Natural killer cell (primary cell): Measurements from ENCODE around the gene ALDH5A1. TPM values are rescaled to one million over a fixed set of nuclear protein-coding genes. Genes with fewer than 3 reads are reported as not detected.

Source experiments
- ATAC-seq, 3 donors: fragments of 150-1000 bp in 2 of 3; fragments of 200-7000 bp in 1 of 3; cut with Tn5 transposase; 1 replicate in 1 of 3; 2 replicates in 2 of 3; pipeline ENCODE4 v1.10.0; 2021; ENCODE audit warnings: mild to moderate bottlenecking in 2 of 3, moderate library complexity in 2 of 3
- DNase-seq, 2 donors: peaks; one replicate each; pipeline versions ENCODE4 v3.0.0 to v3.0.0-alpha.2; 2013 to 2021; ENCODE audit warnings: mixed read lengths in 1 of 2
- H3K27ac ChIP-seq: one replicate; pipeline ENCODE4 v1.5.1; 2013; ENCODE audit warnings: mild to moderate bottlenecking, low read length
- H3K27me3 ChIP-seq: one replicate; pipeline ENCODE4 v1.6.1; 2013; ENCODE audit warnings: low read length; ENCODE audit not compliant: control insufficient read depth, insufficient read depth
- H3K36me3 ChIP-seq: one replicate; pipeline ENCODE4 v1.6.1; 2013; ENCODE audit warnings: low read length; ENCODE audit not compliant: control insufficient read depth, insufficient read depth
- H3K4me1 ChIP-seq: one replicate; pipeline ENCODE4 v1.6.1; 2013; ENCODE audit warnings: low read length; ENCODE audit not compliant: control insufficient read depth, insufficient read depth
- H3K4me3 ChIP-seq: one replicate; pipeline ENCODE4 v1.5.1; 2013; ENCODE audit warnings: low read length
- H3K9me3 ChIP-seq: one replicate; pipeline ENCODE4 v1.6.1; 2013; ENCODE audit warnings: low read length; ENCODE audit not compliant: control insufficient read depth, insufficient read depth
- H3K27ac Mint-ChIP-seq, 2 donors: one replicate each; pipeline ENCODE4 v1.8.0; 2022; ENCODE audit warnings: mild to moderate bottlenecking in 2 of 2, mixed read lengths in 2 of 2, moderate library complexity in 1 of 2
- H3K27me3 Mint-ChIP-seq, 2 donors: one replicate each; pipeline ENCODE4 v1.8.0; 2022; ENCODE audit warnings: low read depth in 2 of 2, mixed read lengths in 2 of 2
- H3K36me3 Mint-ChIP-seq: one replicate; pipeline ENCODE4 v1.8.0; 2022; ENCODE audit warnings: mixed read lengths
- H3K4me1 Mint-ChIP-seq, 2 donors: one replicate each; pipeline ENCODE4 v1.8.0; 2022; ENCODE audit warnings: mixed read lengths in 2 of 2
- H3K4me3 Mint-ChIP-seq: one replicate; pipeline ENCODE4 v1.8.0; 2022; ENCODE audit warnings: mild to moderate bottlenecking, moderate library complexity, mixed read lengths
- H3K9me3 Mint-ChIP-seq, 2 donors: one replicate each; pipeline ENCODE4 v1.8.0; 2022; ENCODE audit warnings: mixed read lengths in 2 of 2
- CTCF ChIP-seq: fragments of 200-600 bp; IDR thresholded peaks from one replicate; pipeline ENCODE4 v1.8.0; 2022; ENCODE audit warnings: antibody characterized with exemption
- WGBS: methylation state at CpG from one replicate; pipeline ENCODE4 v1.1.7; 2013; ENCODE audit warnings: missing lambda C conversion rate; ENCODE audit not compliant: insufficient coverage; 5-methylcytosine and 5-hydroxymethylcytosine counted together
- intact Hi-C: fragments of 100-400 bp; cut with micrococcal nuclease; formaldehyde crosslinking; loops from one replicate; pipeline ENCODE4 v1.14.2; 2022
- total RNA-seq, 4 donors: library from RNA; stranded (reverse); fragments of 120-200 nt in 1 of 4; gene quantifications; one replicate each; pipeline versions ENCODE4 v1.2.3 to v1.2.4, GENCODE V29; 2013 to 2022

The ALDH5A1 gene
- total RNA-seq, 3 donors from 2014 or later (not counting 1 experiment from before 2014, with no cell fraction given), result 4.8 to 7.5 (median 6.8) TPM

- Histone ChIP-seq H3K4me1 (no peaks in the 10 kb centered on the region), H3K9me3 (no peaks in the 10 kb centered on the region), H3K4me3 (no peak overlapping the region), H3K27me3 (no peaks in the 10 kb centered on the region), H3K36me3 (no peaks in the 10 kb centered on the region), H3K27ac (no peak overlapping the region)
- Mint-ChIP-seq H3K27ac (no peak overlapping the region), H3K4me1 (no peaks in the 10 kb centered on the region), H3K9me3 (no peaks in the 10 kb centered on the region), H3K36me3 (no peaks in the 10 kb centered on the region), H3K4me3 (no peak overlapping the region), H3K27me3 (no peaks in the 10 kb centered on the region)
- intact Hi-C loops, result no loop called here
- no peak for ATAC-seq
- WGBS, result 96% methylated on average over 8 of the region's 8 CpGs
- no peak for DNase-seq
- no peak for TF ChIP-seq CTCF
Observed at GRCh38 chr6:24539416-24539815, 44.6 kb downstream of the ALDH5A1 start.

GRCh38 chr6:24540197-24540596, 45.4 kb downstream of the ALDH5A1 start:
- Mint-ChIP-seq H3K36me3 (no peaks in the 10 kb centered on the region), H3K9me3 (no peaks in the 10 kb centered on the region), H3K27ac (no peak overlapping the region), H3K4me1 (no peaks in the 10 kb centered on the region), H3K27me3 (no peaks in the 10 kb centered on the region), H3K4me3 (no peak overlapping the region)
- H3K4me3 ChIP-seq, result no peak overlapping the region
- H3K36me3 ChIP-seq, result no peaks in the 10 kb centered on the region
- no peaks in the 10 kb centered on the region for H3K9me3 ChIP-seq
- TF ChIP-seq CTCF, result no peak
- DNase-seq (no peak), ATAC-seq (no peak)
- H3K27ac ChIP-seq, result no peak overlapping the region
- H3K27me3 ChIP-seq, result no peaks in the 10 kb centered on the region
- intact Hi-C loops, result no loop called here
- WGBS, result 87% methylated on average over 2 of the region's 3 CpGs
- H3K4me1 ChIP-seq, result no peaks in the 10 kb centered on the region

- Mint-ChIP-seq H3K4me1 (no peaks in the 10 kb centered on the region), H3K36me3 (no peaks in the 10 kb centered on the region), H3K4me3 (no peak overlapping the region), H3K27ac (no peak overlapping the region), H3K27me3 (peaks cover 9 to 11% of the 10 kb centered on the region in 2 donors), H3K9me3 (no peaks in the 10 kb centered on the region)
- no peak for ATAC-seq
- intact Hi-C loops, result no loop called here
- H3K4me3 ChIP-seq, result no peak overlapping the region
- TF ChIP-seq CTCF, result no peak
- H3K9me3 ChIP-seq, result no peaks in the 10 kb centered on the region
- no peaks in the 10 kb centered on the region for H3K4me1 ChIP-seq
- H3K27me3 ChIP-seq, result no peaks in the 10 kb centered on the region
- no peak for DNase-seq
- H3K27ac ChIP-seq, result no peak overlapping the region
- no peaks in the 10 kb centered on the region for H3K36me3 ChIP-seq
- 91% methylated on average over 4 of the region's 4 CpGs for WGBS
Observed at GRCh38 chr6:24543683-24544082, 48.9 kb downstream of the ALDH5A1 start.

- Mint-ChIP-seq H3K4me1 (no peaks in the 10 kb centered on the region), H3K27me3 (peaks cover 9 to 11% of the 10 kb centered on the region in 2 donors), H3K4me3 (no peak overlapping the region), H3K36me3 (no peaks in the 10 kb centered on the region), H3K9me3 (no peaks in the 10 kb centered on the region), H3K27ac (no peak overlapping the region)
- Histone ChIP-seq H3K4me1 (no peaks in the 10 kb centered on the region), H3K36me3 (no peaks in the 10 kb centered on the region), H3K27ac (no peak overlapping the region), H3K9me3 (no peaks in the 10 kb centered on the region), H3K4me3 (no peak overlapping the region), H3K27me3 (no peaks in the 10 kb centered on the region)
- TF ChIP-seq CTCF, result no peak
- ATAC-seq (no peak), DNase-seq (no peak)
- 95% methylated on average over 3 of the region's 3 CpGs for WGBS
- intact Hi-C loops, result no loop called here
Observed at GRCh38 chr6:24545183-24545582, 50.4 kb downstream of the ALDH5A1 start.
